Measurements from ENCODE around the gene GALNT14.
A peak's percentile ranks its signal among the peaks of the same experiment; 100 is the strongest.

GALNT14 gene

GRCh38 chr2:30927465-30928075 lies 210.7 kb downstream of the GALNT14 start:
- H3K9me3 ChIP-seq (ENCODE audit: severe bottlenecking), result no peaks in the 10 kb centered on the region
- no peaks in the 10 kb centered on the region for H3K36me3 ChIP-seq
- H3K27ac ChIP-seq, result no peak overlapping the region
- H3K27me3 ChIP-seq (ENCODE audit: insufficient read depth, low read depth, severe bottlenecking), result peaks cover 38% of the 10 kb centered on the region
- peak; percentile 31 for DNase-seq
- H3K4me3 ChIP-seq (ENCODE audit: low read depth, low read length), result no peak overlapping the region
- TF ChIP-seq CTCF (IDR thresholded peaks at IDR 0.05; ENCODE audit: low read depth, low read length), result no peak

GRCh38 chr2:30926606-30927005 lies 211.6 kb downstream of the GALNT14 start:
- TF ChIP-seq CTCF (IDR thresholded peaks at IDR 0.05; ENCODE audit: low read depth, low read length), result no peak
- H3K4me3 ChIP-seq (ENCODE audit: low read depth, low read length), result no peak overlapping the region
- H3K9me3 ChIP-seq (ENCODE audit: severe bottlenecking), result no peaks in the 10 kb centered on the region
- H3K27ac ChIP-seq, result no peak overlapping the region
- H3K36me3 ChIP-seq, result no peaks in the 10 kb centered on the region
- no peak for DNase-seq
- peaks cover 32% of the 10 kb centered on the region for H3K27me3 ChIP-seq (ENCODE audit: insufficient read depth, low read depth, severe bottlenecking)

- Histone ChIP-seq H3K36me3 (no peaks in the 10 kb centered on the region), H3K27ac (no peak overlapping the region), H3K9me3 (ENCODE audit: severe bottlenecking) (no peaks in the 10 kb centered on the region), H3K27me3 (ENCODE audit: insufficient read depth, low read depth, severe bottlenecking) (peaks cover 17% of the 10 kb centered on the region), H3K4me3 (ENCODE audit: low read depth, low read length) (no peak overlapping the region)
- DNase-seq, result no peak
- TF ChIP-seq CTCF (IDR thresholded peaks at IDR 0.05; ENCODE audit: low read depth, low read length), result no peak
Measured at GRCh38 chr2:30923623-30924022, 214.6 kb downstream of the GALNT14 start.

- TF ChIP-seq CTCF (IDR thresholded peaks at IDR 0.05; ENCODE audit: low read depth, low read length), result no peak
- H3K36me3 ChIP-seq, result no peaks in the 10 kb centered on the region
- H3K4me3 ChIP-seq (ENCODE audit: low read depth, low read length), result no peak overlapping the region
- peaks cover 14% of the 10 kb centered on the region for H3K27me3 ChIP-seq (ENCODE audit: insufficient read depth, low read depth, severe bottlenecking)
- no peak for DNase-seq
- no peaks in the 10 kb centered on the region for H3K9me3 ChIP-seq (ENCODE audit: severe bottlenecking)
- H3K27ac ChIP-seq, result no peak overlapping the region
Measured at GRCh38 chr2:30920511-30920910, 217.7 kb downstream of the GALNT14 start.

GRCh38 chr2:30915486-30915885 lies 222.8 kb downstream of the GALNT14 start:
- peak; percentile 63 for DNase-seq
- TF ChIP-seq CTCF (IDR thresholded peaks at IDR 0.05; ENCODE audit: low read depth, low read length), result peak; percentile 80
- Histone ChIP-seq H3K27me3 (ENCODE audit: insufficient read depth, low read depth, severe bottlenecking) (peaks cover 4% of the 10 kb centered on the region), H3K4me3 (ENCODE audit: low read depth, low read length) (no peak overlapping the region), H3K36me3 (no peaks in the 10 kb centered on the region), H3K9me3 (ENCODE audit: severe bottlenecking) (no peaks in the 10 kb centered on the region), H3K27ac (no peak overlapping the region)

GRCh38 chr2:30914456-30914855 lies 223.8 kb downstream of the GALNT14 start:
- no peaks in the 10 kb centered on the region for H3K9me3 ChIP-seq (ENCODE audit: severe bottlenecking)
- no peak overlapping the region for H3K27ac ChIP-seq
- no peak for TF ChIP-seq CTCF (IDR thresholded peaks at IDR 0.05; ENCODE audit: low read depth, low read length)
- no peaks in the 10 kb centered on the region for H3K36me3 ChIP-seq
- H3K27me3 ChIP-seq (ENCODE audit: insufficient read depth, low read depth, severe bottlenecking), result peaks cover 4% of the 10 kb centered on the region
- DNase-seq, result no peak
- H3K4me3 ChIP-seq (ENCODE audit: low read depth, low read length), result no peak overlapping the region
